Stimulated activated CD8-positive, alpha-beta memory T cell treated with anti-CD3 and anti-CD28 coated beads, Interleukin-12 subunit alpha, Interleukin-12 subunit beta, amount 100 ng/mL, for 4 hours (primary cell): Measurements from ENCODE around the gene P3H4.
"Not testable (repeated sequence)": the region's sequence is repeated elsewhere in the genome, so short reads cannot be mapped to it uniquely, and the experiment has no call there.

ENCODE experiments used
- DNase-seq: peaks from one replicate; pipeline ENCODE4 v3.0.0-alpha.2; 2020; ENCODE audit warnings: low read depth

The P3H4 gene

GRCh38 chr17:41793784-41794539 is 17.8 kb downstream of the P3H4 start:
- DNase-seq = no peak

- DNase-seq = no peak
Measured at GRCh38 chr17:41792845-41793783, 18.6 kb downstream of the P3H4 start.

- DNase-seq = no peak
Measured at GRCh38 chr17:41787021-41787418, 24.7 kb downstream of the P3H4 start.

GRCh38 chr17:41786227-41787020 is 25.3 kb downstream of the P3H4 start, which contains the start of gene JUP:
Gene JUP, minus strand, starts transcription at chr17:41786711. Its CDS starts 14,857 bp downstream, at chr17:41771854.
- peak; percentile 76 for DNase-seq

GRCh38 chr17:41785859-41786226 is 25.9 kb downstream of the P3H4 start:
- no peak for DNase-seq

GRCh38 chr17:41785091-41785858 is 26.5 kb downstream of the P3H4 start:
- DNase-seq = no peak

- DNase-seq = no peak
Measured at GRCh38 chr17:41784207-41784744, 27.5 kb downstream of the P3H4 start.

- no peak for DNase-seq
Measured at GRCh38 chr17:41782142-41782541, 29.6 kb downstream of the P3H4 start.

- DNase-seq = no peak
Measured at GRCh38 chr17:41781404-41782110, 30.2 kb downstream of the P3H4 start.

- no peak for DNase-seq
Measured at GRCh38 chr17:41779954-41780353, 31.8 kb downstream of the P3H4 start.

- no peak for DNase-seq
Measured at GRCh38 chr17:41777574-41778188, 34.1 kb downstream of the P3H4 start.

GRCh38 chr17:41777157-41777573 is 34.6 kb downstream of the P3H4 start:
- DNase-seq = no peak

GRCh38 chr17:41776262-41776900 is 35.4 kb downstream of the P3H4 start:
- DNase-seq = not testable (repeated sequence)

GRCh38 chr17:41775394-41776226 is 36.1 kb downstream of the P3H4 start:
- DNase-seq = no peak

- DNase-seq = no peak
Measured at GRCh38 chr17:41773731-41774193, 38.0 kb downstream of the P3H4 start.

- no peak for DNase-seq
Measured at GRCh38 chr17:41773190-41773588, 38.6 kb downstream of the P3H4 start.

GRCh38 chr17:41772586-41773189 is 39.1 kb downstream of the P3H4 start:
- DNase-seq = no peak

- DNase-seq = no peak
Measured at GRCh38 chr17:41772218-41772585, 39.5 kb downstream of the P3H4 start.
